Neutrophil (primary cell): ENCODE results near the gene ATRIP.

Experiments used
- H3K27ac ChIP-seq: fragments of 200-600 bp; sonication (generic); 2 replicates; pipeline ENCODE4 v1.5.1; 2016; ENCODE audit warnings: mild to moderate bottlenecking, moderate library complexity
- H3K27me3 ChIP-seq: fragments of 200-600 bp; sonication (generic); 2 replicates; pipeline ENCODE4 v1.6.0; 2016; ENCODE audit warnings: mild to moderate bottlenecking
- H3K36me3 ChIP-seq: fragments of 200-600 bp; sonication (generic); 2 replicates; pipeline ENCODE4 v1.5.1; 2017
- H3K4me1 ChIP-seq, 2 experiments: fragments of 200-600 bp in 1 of 2; sonication (generic) in 1 of 2; 1 replicate in 1 of 2; 2 replicates in 1 of 2; pipeline versions ENCODE4 v1.5.1 to v1.6.1; 2013 to 2016; ENCODE audit warnings: low read depth in 1 of 2, low read length in 1 of 2, mild to moderate bottlenecking in 1 of 2, moderate library complexity in 1 of 2; ENCODE audit not compliant: control insufficient read depth in 1 of 2, insufficient read depth in 1 of 2
- H3K4me3 ChIP-seq, 2 experiments: fragments of 200-600 bp in 1 of 2; sonication (generic) in 1 of 2; 1 replicate in 1 of 2; 2 replicates in 1 of 2; pipeline ENCODE4 v1.5.1; 2013 to 2016; ENCODE audit warnings: low read depth in 1 of 2, low read length in 1 of 2, mild to moderate bottlenecking in 1 of 2, moderate library complexity in 1 of 2
- H3K9me3 ChIP-seq: fragments of 200-600 bp; sonication (generic); 2 replicates; pipeline ENCODE4 v1.5.1; 2016
- TF ChIP-seq, protein P1 (sequence below): fragments of 200-600 bp; sonication (generic); IDR thresholded peaks from 2 replicates; pipeline ENCODE4 v1.5.1; 2016; ENCODE audit warnings: antibody characterized with exemption

The ATRIP gene

DNA sequence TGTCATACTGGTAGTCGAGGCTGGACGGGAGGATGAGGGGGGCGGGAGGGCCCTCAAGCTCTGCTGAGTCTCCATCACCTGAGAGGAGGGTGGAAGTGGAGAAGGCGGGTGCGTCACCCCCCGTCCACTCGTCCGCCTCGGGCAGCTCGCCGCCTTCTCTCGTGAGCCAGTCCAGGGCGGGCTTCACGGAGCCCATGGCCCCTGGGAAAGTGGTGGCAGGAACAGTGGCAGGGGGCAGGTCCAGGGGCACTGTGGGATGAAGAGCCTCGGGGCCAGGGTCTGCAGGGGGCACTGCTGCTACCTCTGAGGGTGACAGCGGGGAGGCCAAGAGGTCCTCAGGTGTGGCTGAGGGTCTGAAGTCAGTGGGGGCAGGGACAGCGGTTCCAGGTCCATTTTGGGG is 26.9 kb upstream of the ATRIP start:
- no peaks in the 10 kb centered on the region for H3K36me3 ChIP-seq
- no peak overlapping the region for H3K27ac ChIP-seq
- H3K27me3 ChIP-seq = no peaks in the 10 kb centered on the region

DNA sequence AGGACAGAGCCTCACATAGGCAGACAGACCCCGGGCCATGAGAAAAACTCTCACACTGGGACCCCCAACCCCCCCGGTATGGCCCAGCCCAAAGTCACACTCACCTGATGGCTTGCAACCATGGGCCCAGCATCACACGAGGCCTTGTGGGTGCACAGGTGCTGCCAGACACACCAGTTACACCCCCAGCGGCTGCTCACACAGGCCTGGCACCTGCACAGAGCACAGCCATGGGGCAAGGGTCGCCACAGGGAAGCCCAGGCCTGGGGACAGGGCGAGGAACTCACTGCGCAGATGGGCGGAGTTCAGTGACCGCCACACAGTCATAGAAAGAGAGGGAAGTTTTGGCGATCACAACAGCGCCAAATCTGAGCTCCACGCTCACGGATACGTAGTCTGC is 26.0 kb upstream of the ATRIP start:
- Histone ChIP-seq H3K9me3 (no peaks in the 10 kb centered on the region), H3K36me3 (no peaks in the 10 kb centered on the region), H3K27me3 (no peaks in the 10 kb centered on the region), H3K27ac (no peak overlapping the region), H3K4me3 (no peak overlapping the region), H3K4me1 (no peaks in the 10 kb centered on the region)
- TF ChIP-seq, protein P1, sequence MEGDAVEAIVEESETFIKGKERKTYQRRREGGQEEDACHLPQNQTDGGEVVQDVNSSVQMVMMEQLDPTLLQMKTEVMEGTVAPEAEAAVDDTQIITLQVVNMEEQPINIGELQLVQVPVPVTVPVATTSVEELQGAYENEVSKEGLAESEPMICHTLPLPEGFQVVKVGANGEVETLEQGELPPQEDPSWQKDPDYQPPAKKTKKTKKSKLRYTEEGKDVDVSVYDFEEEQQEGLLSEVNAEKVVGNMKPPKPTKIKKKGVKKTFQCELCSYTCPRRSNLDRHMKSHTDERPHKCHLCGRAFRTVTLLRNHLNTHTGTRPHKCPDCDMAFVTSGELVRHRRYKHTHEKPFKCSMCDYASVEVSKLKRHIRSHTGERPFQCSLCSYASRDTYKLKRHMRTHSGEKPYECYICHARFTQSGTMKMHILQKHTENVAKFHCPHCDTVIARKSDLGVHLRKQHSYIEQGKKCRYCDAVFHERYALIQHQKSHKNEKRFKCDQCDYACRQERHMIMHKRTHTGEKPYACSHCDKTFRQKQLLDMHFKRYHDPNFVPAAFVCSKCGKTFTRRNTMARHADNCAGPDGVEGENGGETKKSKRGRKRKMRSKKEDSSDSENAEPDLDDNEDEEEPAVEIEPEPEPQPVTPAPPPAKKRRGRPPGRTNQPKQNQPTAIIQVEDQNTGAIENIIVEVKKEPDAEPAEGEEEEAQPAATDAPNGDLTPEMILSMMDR = no peak

More for the DNA sequence above, 26.9 kb upstream of the ATRIP start:
- Histone ChIP-seq H3K4me3 (no peak overlapping the region), H3K9me3 (no peaks in the 10 kb centered on the region), H3K4me1 (no peaks in the 10 kb centered on the region)
- TF ChIP-seq, protein P1 = no peak

DNA sequence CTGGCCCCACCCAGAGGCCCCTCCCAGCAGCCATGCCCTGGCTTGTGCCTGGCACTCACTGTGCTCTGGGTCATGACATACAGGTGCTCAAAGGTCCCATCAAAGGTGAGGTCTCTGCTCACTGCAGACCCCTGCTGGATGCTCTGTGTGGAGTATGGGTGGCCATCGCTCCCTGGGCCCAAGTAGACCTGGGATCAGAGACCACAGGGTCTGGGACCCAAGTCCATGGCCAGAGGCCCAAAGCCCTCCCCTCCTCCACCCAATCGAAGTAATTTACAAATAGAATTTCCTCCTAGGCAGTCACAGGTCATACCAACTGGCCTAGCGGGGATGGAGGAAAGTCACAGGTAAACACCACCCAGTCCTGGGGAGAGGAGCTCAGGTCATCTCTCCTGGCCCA is 24.3 kb upstream of the ATRIP start:
- H3K27me3 ChIP-seq = peaks cover 10% of the 10 kb centered on the region
- H3K4me1 ChIP-seq = no peaks in the 10 kb centered on the region
- H3K36me3 ChIP-seq = no peaks in the 10 kb centered on the region
- no peaks in the 10 kb centered on the region for H3K9me3 ChIP-seq
- no peak overlapping the region for H3K4me3 ChIP-seq
- H3K27ac ChIP-seq = no peak overlapping the region
- TF ChIP-seq, protein P1 = no peak

DNA sequence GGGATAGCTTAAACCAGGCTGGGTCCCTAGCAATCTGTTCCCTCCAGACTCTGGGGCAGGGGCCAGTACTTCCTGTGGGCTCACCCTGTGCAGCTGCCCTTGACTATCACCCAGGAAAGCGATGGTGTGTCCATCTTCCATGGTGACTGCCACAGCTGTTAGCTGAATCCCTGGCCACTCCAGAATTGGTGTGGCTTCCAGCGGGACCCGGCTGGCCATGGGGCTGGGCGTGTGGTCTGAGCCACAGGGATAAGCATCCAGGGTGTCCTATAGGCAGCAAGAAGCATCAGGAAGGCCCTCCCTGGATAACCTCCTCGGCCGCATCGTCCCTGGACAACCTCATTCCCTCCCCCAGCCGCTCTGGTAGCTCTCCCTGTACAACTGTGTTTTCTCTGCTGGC is 23.9 kb upstream of the ATRIP start:
- Histone ChIP-seq H3K4me3 (no peak overlapping the region), H3K27me3 (peaks cover 14% of the 10 kb centered on the region), H3K27ac (no peak overlapping the region), H3K4me1 (no peaks in the 10 kb centered on the region), H3K36me3 (no peaks in the 10 kb centered on the region), H3K9me3 (no peaks in the 10 kb centered on the region)
- TF ChIP-seq, protein P1 = no peak

DNA sequence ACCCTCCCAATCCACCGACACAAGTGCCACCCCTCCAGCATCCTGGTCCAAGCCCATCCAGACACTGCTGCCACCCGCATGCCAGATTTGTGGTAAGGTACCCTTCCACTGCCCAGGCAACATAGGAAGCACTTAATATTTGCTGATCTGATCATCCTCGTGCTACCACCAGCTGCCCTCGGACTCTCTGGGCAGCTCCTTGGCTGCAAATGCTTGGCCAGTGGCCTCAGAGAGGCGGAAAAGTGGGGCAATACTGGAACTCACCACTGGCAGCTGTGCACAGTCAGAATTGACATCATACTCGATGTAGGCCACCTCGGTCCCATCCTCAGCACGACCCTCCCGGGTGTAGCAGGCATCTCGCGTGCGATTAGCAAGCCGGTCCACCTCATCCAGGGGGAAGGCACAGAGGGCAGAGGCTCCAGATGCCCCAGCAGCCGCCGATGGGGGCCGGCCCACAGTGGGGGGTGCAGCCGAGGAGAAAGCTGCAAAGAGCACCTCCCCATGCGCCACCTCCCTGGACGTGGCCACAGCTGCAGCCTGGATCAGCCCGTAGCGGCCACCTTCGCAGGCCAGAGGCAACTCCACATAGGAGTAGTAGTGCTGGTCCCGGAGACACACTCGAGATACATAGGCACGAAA is 23.2 kb upstream of the ATRIP start:
- Histone ChIP-seq H3K4me3 (no peak overlapping the region), H3K9me3 (no peaks in the 10 kb centered on the region), H3K4me1 (peaks cover 0 to under 1% of the 10 kb centered on the region in 2 experiments), H3K27me3 (peaks cover 21% of the 10 kb centered on the region), H3K27ac (no peak overlapping the region), H3K36me3 (no peaks in the 10 kb centered on the region)
- TF ChIP-seq, protein P1 = no peak
